ENCODE results near the gene APCDD1L.

The APCDD1L gene

DNA sequence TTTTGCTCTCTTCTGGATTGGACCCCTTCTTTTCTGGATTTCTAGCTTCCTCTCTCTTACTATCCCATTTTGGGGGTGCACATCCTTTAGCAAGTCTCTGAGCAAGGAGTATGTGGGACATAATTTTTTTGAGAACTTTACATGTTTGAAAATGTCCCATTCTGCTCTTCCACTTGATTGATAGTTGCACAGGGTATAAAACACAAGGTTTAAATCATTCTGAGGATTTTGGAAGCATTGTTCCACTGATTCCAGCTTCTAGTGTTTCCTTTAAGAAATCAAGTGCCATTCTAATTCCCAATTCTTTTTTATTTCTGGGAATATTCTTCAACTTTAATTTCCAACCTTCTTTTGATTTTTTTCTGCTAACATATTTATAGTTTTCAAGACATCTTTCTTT, 60.7 kb downstream of the APCDD1L start:
- ChIA-PET POLR2A (no interaction called here), CTCF (no interaction called here)
- TF ChIP-seq TARDBP (IDR thresholded peaks at IDR 0.05) (no peak), ELF4 (IDR thresholded peaks at IDR 0.05) (no peak), NFRKB (IDR thresholded peaks at IDR 0.05) (no peak), FOXM1 (IDR thresholded peaks at IDR 0.05; ENCODE audit: borderline replicate concordance) (no peak), CTBP1 (IDR thresholded peaks at IDR 0.05; ENCODE audit: borderline replicate concordance) (no peak), ARNT (IDR thresholded peaks at IDR 0.05) (no peak), FOXA1 (IDR thresholded peaks at IDR 0.05) (no peak), HDGF (IDR thresholded peaks at IDR 0.05; ENCODE audit: borderline replicate concordance) (no peak), BHLHE40 (IDR thresholded peaks at IDR 0.05; ENCODE audit: borderline replicate concordance) (no peak), ZNF384 (IDR thresholded peaks at IDR 0.05) (no peak), LEF1 (IDR thresholded peaks at IDR 0.05; ENCODE audit: borderline replicate concordance) (no peak)
- TF ChIP-seq, protein P1, sequence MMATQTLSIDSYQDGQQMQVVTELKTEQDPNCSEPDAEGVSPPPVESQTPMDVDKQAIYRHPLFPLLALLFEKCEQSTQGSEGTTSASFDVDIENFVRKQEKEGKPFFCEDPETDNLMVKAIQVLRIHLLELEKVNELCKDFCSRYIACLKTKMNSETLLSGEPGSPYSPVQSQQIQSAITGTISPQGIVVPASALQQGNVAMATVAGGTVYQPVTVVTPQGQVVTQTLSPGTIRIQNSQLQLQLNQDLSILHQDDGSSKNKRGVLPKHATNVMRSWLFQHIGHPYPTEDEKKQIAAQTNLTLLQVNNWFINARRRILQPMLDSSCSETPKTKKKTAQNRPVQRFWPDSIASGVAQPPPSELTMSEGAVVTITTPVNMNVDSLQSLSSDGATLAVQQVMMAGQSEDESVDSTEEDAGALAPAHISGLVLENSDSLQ (IDR thresholded peaks at IDR 0.05), result no peak
- DNase-seq (ENCODE audit: extremely low spot score), result no peak

DNA sequence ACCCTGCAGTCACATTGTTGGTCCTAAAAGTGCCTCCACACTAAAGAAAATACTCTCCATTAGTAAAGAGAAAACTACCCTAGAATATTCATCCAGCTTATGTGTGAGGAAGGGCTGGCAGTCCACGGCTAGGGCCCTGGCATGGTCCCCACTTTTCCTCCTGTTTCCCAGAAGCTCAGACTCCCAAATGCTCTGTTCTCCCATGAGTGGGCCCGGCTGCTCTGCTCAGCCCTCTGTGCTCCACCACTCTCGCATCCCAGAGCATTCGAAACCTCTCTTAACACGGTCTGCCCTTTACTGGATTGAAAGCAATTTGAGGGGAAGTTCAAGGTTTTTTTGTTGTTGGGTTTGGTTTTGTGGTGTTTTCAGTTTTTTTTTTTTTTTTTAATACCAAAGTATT, 61.8 kb downstream of the APCDD1L start:
- no peak for DNase-seq (ENCODE audit: extremely low spot score)
- ChIA-PET CTCF (no interaction called here), POLR2A (no interaction called here)
- TF ChIP-seq, protein P1 (IDR thresholded peaks at IDR 0.05), result no peak
- TF ChIP-seq FOXM1 (IDR thresholded peaks at IDR 0.05; ENCODE audit: borderline replicate concordance) (no peak), FOXA1 (IDR thresholded peaks at IDR 0.05) (no peak), ARNT (IDR thresholded peaks at IDR 0.05) (no peak), ZNF384 (IDR thresholded peaks at IDR 0.05) (no peak), SP1 (IDR thresholded peaks at IDR 0.05) (no peak), CTBP1 (IDR thresholded peaks at IDR 0.05; ENCODE audit: borderline replicate concordance) (no peak), FOXK2 (IDR thresholded peaks at IDR 0.05) (no peak), HDGF (IDR thresholded peaks at IDR 0.05; ENCODE audit: borderline replicate concordance) (no peak), TARDBP (IDR thresholded peaks at IDR 0.05) (no peak), ELF4 (IDR thresholded peaks at IDR 0.05) (no peak), LEF1 (IDR thresholded peaks at IDR 0.05; ENCODE audit: borderline replicate concordance) (no peak), NFRKB (IDR thresholded peaks at IDR 0.05) (no peak), BHLHE40 (IDR thresholded peaks at IDR 0.05; ENCODE audit: borderline replicate concordance) (no peak), SUZ12 (IDR thresholded peaks at IDR 0.05) (no peak), L3MBTL2 (conservative IDR thresholded peaks at IDR 0.05) (no peak)

DNA sequence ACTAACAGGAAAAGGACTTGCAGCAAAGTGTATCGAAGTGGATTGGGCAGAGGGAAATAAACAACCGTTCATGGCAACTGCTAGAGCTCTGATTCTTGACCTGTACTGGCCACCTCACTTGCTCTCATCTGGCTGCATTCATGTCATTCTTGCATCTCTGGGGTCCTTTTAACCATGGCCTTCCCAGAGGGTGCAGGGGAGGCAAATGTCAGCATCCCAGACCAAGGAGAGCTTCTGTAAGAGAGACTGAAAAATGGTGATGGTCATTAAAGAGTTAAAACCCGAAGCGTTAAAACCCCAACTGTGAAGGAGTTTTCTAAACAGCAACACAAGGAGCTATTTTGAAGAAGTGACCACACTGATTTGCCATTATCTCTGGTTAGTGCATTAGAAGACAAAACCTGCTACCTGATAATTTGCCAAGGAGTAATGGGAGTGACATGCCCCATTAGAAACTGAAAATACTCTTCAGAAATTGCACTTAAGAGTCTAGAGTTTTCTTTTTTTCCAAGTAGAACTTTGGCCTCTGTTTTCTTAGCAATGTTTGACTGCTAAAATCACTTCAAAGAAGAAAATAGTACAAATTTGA, 62.4 kb downstream of the APCDD1L start:
- TF ChIP-seq HDGF (IDR thresholded peaks at IDR 0.05; ENCODE audit: borderline replicate concordance) (no peak), FOXM1 (IDR thresholded peaks at IDR 0.05; ENCODE audit: borderline replicate concordance) (no peak), TARDBP (IDR thresholded peaks at IDR 0.05) (no peak), ZNF384 (IDR thresholded peaks at IDR 0.05) (no peak), L3MBTL2 (conservative IDR thresholded peaks at IDR 0.05) (no peak), LEF1 (IDR thresholded peaks at IDR 0.05; ENCODE audit: borderline replicate concordance) (no peak), ARNT (IDR thresholded peaks at IDR 0.05) (no peak), ELF4 (IDR thresholded peaks at IDR 0.05) (no peak)
- TF ChIP-seq, protein P1 (IDR thresholded peaks at IDR 0.05), result no peak
- ChIA-PET POLR2A (no interaction called here), CTCF (no interaction called here)
- DNase-seq (ENCODE audit: extremely low spot score), result no peak

DNA sequence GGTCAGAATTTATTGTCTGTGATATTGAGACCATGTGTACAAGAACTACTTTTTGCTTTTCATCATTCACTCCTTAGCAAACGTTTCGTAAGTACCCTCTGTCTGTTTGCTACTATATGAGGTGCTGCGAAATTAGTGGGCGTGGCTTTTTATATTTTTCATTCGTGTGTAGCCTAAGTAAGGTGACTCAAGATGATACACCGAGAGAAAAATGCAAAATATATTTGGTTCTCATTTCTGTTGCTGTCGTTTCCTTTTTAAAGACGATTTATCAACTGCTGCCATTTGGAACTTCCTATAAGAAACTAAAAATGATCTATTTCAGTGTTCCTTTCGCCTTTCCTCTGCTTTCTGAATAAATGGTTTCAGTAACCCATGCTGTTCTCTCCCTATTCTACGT, 64.9 kb downstream of the APCDD1L start:
- CTCF ChIA-PET, result no interaction called here
- TF ChIP-seq L3MBTL2 (conservative IDR thresholded peaks at IDR 0.05) (no peak), FOXK2 (IDR thresholded peaks at IDR 0.05) (no peak), BHLHE40 (IDR thresholded peaks at IDR 0.05; ENCODE audit: borderline replicate concordance) (no peak), FOXA1 (IDR thresholded peaks at IDR 0.05) (no peak), CTBP1 (IDR thresholded peaks at IDR 0.05; ENCODE audit: borderline replicate concordance) (no peak), NFRKB (IDR thresholded peaks at IDR 0.05) (no peak), ARNT (IDR thresholded peaks at IDR 0.05) (no peak), TARDBP (IDR thresholded peaks at IDR 0.05) (no peak), ZNF384 (IDR thresholded peaks at IDR 0.05) (no peak), FOXM1 (IDR thresholded peaks at IDR 0.05; ENCODE audit: borderline replicate concordance) (no peak), SUZ12 (IDR thresholded peaks at IDR 0.05) (no peak), SP1 (IDR thresholded peaks at IDR 0.05) (no peak)
- TF ChIP-seq, protein P1 (IDR thresholded peaks at IDR 0.05), result no peak
- POLR2A ChIA-PET, result no interaction called here
- DNase-seq (ENCODE audit: extremely low spot score), result no peak

DNA sequence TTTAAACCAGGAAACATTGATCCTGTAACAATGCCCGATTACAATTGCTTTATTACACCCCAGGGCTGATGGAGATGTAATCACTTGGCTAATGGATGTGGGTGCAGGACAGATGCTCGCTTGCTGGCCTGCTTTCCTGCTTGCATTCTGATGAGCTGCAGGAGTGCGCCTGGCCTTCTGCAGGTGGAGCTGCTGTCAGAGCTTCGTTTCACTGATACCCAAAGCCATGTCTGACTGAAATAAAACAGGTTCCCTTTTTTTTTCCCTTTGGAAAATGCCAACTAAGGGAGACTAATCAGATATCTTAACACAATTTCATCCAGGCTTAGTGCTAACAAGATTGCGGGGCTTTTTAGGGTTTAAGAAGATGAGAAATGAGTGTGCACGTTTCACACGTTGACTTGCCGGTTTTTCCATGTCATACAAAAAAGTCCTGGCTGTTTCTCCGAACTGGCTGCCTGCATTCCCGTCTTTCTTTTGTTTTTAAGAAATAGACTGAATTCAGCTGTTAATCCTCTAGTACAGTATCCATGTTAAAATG, 65.4 kb downstream of the APCDD1L start:
- no peak for TF ChIP-seq CTBP1 (IDR thresholded peaks at IDR 0.05; ENCODE audit: borderline replicate concordance)
- TF ChIP-seq, protein P1 (IDR thresholded peaks at IDR 0.05), result no peak
- no peak for TF ChIP-seq FOXM1 (IDR thresholded peaks at IDR 0.05; ENCODE audit: borderline replicate concordance)
- TF ChIP-seq SP1 (IDR thresholded peaks at IDR 0.05), result no peak
- TF ChIP-seq NFRKB (IDR thresholded peaks at IDR 0.05), result no peak
- TF ChIP-seq FOXK2 (IDR thresholded peaks at IDR 0.05), result no peak
- TF ChIP-seq L3MBTL2 (conservative IDR thresholded peaks at IDR 0.05), result no peak
- TF ChIP-seq HDGF (IDR thresholded peaks at IDR 0.05; ENCODE audit: borderline replicate concordance), result no peak
- TF ChIP-seq BHLHE40 (IDR thresholded peaks at IDR 0.05; ENCODE audit: borderline replicate concordance), result no peak
- TF ChIP-seq SUZ12 (IDR thresholded peaks at IDR 0.05), result no peak
- no peak for TF ChIP-seq FOXA1 (IDR thresholded peaks at IDR 0.05)
- no peak for TF ChIP-seq TARDBP (IDR thresholded peaks at IDR 0.05)
- TF ChIP-seq ZNF384 (IDR thresholded peaks at IDR 0.05), result no peak
- TF ChIP-seq ARNT (IDR thresholded peaks at IDR 0.05), result no peak
- TF ChIP-seq ELF4 (IDR thresholded peaks at IDR 0.05), result no peak
- no peak for TF ChIP-seq LEF1 (IDR thresholded peaks at IDR 0.05; ENCODE audit: borderline replicate concordance)
- ChIA-PET POLR2A (no interaction called here), CTCF (no interaction called here)
- no peak for DNase-seq (ENCODE audit: extremely low spot score)
